Cardiac muscle cell (in vitro differentiated cells and primary cell): ENCODE results near the gene GPR150. TPM values are rescaled to one million over a fixed set of nuclear protein-coding genes. Genes with fewer than 3 reads are reported as not detected.
A peak's percentile ranks its signal among the peaks of the same experiment; 100 is the strongest.
"Not testable (repeated sequence)": the region's sequence is repeated elsewhere in the genome, so short reads cannot be mapped to it uniquely, and the experiment has no call there.

Experiments
- DNase-seq, 2 donors: peaks; one replicate each; pipeline versions ENCODE4 v3.0.0 to v3.0.0-alpha.2; 2010 to 2017; ENCODE audit warnings: low read depth in 1 of 2, low spot score in 1 of 2
- H3K27ac ChIP-seq: fragments of 200-600 bp; sonication (generic); 2 replicates; pipeline ENCODE4 v1.5.1; 2016
- H3K27me3 ChIP-seq: fragments of 200-600 bp; sonication (generic); 2 replicates; pipeline ENCODE4 v1.6.0; 2016; ENCODE audit warnings: control low read depth
- H3K36me3 ChIP-seq: fragments of 200-600 bp; sonication (generic); 2 replicates; pipeline ENCODE4 v1.5.1; 2016; ENCODE audit warnings: control low read depth
- H3K4me1 ChIP-seq: fragments of 200-600 bp; sonication (generic); 2 replicates; pipeline ENCODE4 v1.8.1; 2017; ENCODE audit warnings: low read depth, mild to moderate bottlenecking, mixed run types
- H3K4me3 ChIP-seq: fragments of 200-600 bp; sonication (generic); 2 replicates; pipeline ENCODE4 v1.5.1; 2016; ENCODE audit warnings: mild to moderate bottlenecking
- H3K9me3 ChIP-seq: fragments of 200-600 bp; sonication (generic); 2 replicates; pipeline ENCODE4 v1.5.1; 2017; ENCODE audit warnings: low read depth, mild to moderate bottlenecking, control low read depth
- polyA plus RNA-seq: library from polyadenylated mRNA; unstranded; fragments of >200 nt; fragmentation: Nextera tagmentation; extraction: Ambion mirVana; gene quantifications from 2 replicates; pipeline ENCODE4 v1.2.1, GENCODE V29; 2016
- total RNA-seq: library from RNA; depleted of rRNA; stranded (reverse); fragments of >200 nt; gene quantifications from 2 replicates; pipeline ENCODE4 v1.2.3, GENCODE V29; 2016
- TF ChIP-seq, protein P1 (sequence below): IDR thresholded peaks from 2 replicates; pipeline ENCODE4 v1.5.1; 2012; ENCODE audit warnings: low read depth, mild to moderate bottlenecking, low read length

GPR150 gene
- total and polyA plus RNA-seq, 2 experiments from 2014 or later, result 0.39 to 0.57 TPM

DNA sequence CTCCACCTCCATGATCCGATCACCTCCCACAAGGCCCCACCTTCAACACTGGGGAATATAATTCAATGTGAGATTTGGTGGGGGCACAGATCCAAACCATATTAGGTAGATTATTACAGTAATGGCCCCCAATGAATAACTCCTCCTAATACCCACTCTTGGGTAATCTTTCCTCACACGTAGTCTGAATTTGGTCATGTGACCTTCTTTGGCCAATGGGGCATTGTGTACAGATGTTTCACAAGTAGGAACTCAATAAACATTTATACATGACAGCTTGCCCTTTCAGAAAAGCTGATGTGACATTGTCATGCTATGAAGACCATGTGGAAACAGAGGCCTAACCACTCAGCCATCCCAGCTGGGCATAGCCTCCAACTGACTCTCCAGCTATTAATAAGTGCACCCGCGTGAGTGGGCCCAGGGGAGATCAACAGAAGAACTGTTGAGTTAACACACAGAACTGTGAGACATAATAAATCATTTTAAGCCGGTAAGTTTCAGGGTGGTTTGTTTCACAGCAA is 10.6 kb downstream of the GPR150 start:
- Histone ChIP-seq H3K4me3 (no peak overlapping the region), H3K27ac (no peak overlapping the region), H3K36me3 (no peaks in the 10 kb centered on the region), H3K9me3 (no peaks in the 10 kb centered on the region), H3K4me1 (no peaks in the 10 kb centered on the region), H3K27me3 (no peaks in the 10 kb centered on the region)
- DNase-seq, result no peak
- TF ChIP-seq, protein P1, sequence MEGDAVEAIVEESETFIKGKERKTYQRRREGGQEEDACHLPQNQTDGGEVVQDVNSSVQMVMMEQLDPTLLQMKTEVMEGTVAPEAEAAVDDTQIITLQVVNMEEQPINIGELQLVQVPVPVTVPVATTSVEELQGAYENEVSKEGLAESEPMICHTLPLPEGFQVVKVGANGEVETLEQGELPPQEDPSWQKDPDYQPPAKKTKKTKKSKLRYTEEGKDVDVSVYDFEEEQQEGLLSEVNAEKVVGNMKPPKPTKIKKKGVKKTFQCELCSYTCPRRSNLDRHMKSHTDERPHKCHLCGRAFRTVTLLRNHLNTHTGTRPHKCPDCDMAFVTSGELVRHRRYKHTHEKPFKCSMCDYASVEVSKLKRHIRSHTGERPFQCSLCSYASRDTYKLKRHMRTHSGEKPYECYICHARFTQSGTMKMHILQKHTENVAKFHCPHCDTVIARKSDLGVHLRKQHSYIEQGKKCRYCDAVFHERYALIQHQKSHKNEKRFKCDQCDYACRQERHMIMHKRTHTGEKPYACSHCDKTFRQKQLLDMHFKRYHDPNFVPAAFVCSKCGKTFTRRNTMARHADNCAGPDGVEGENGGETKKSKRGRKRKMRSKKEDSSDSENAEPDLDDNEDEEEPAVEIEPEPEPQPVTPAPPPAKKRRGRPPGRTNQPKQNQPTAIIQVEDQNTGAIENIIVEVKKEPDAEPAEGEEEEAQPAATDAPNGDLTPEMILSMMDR, result no peak

DNA sequence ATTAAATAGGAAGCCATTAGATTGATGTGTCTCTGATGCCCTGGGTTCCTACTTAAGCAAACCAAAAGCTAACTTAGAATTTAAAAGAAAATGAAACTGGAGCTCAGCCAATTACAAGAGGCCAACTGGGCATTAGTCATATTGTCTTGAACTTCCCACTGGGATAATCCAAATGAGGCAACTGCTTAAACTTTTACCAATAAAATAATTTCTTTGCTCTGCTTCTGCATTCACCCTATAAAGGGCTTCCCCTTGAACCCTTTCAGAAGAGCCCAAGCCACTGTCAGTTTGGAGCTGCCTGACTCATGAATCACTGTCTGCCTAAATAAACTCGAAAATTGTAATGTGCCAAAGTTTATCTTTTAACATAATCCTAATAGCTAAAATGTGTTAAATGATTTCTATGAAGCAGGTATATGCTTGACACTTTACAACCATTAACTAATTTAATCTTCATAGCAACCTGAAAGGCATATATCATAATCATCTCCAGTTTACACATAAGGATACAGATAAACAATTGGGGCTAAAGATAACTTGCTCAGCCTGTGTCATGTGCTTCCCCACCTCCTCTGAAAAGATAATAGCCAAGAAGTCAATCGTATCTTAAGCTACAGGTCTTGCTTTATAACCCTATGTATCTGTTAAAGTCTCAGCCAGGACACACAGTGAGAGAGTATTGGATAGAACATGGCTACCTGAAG is 11.5 kb downstream of the GPR150 start:
- Histone ChIP-seq H3K27ac (no peak overlapping the region), H3K4me1 (no peaks in the 10 kb centered on the region), H3K9me3 (no peaks in the 10 kb centered on the region), H3K4me3 (no peak overlapping the region), H3K27me3 (no peaks in the 10 kb centered on the region), H3K36me3 (no peaks in the 10 kb centered on the region)
- TF ChIP-seq, protein P1, result no peak
- peak in 1 of 2 donors; percentile 83 for DNase-seq

DNA sequence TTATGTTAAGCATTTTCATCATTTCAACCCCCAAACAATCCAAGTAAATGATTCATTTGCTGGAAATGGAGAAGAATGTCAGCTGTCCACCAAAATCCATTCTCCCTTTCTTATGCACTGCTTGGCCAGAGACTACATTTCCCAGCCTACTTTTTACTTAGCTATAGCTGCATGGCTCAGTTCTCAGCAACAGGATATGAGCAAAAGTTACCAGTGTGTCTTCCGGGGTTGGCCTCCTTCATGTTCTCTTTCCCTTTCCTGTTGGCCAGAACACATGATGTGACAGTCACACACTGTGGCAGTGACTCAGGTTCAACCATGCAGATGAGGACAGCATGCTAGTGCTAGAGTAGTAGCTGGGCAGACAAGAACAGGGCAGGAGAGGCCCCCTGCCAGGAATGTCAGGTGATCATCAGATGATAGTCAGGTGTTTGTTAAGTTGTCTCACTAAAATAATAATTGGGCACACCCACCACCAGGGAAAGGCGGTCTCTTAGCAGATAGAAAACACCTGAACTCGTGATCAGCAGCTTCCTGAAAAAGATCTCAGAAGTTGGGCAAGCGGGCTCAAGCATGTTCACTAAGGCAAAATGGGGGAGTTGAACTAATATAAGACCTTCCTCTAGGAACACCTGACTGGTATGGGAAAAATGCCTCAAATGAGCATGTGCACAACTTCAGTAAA is 12.2 kb downstream of the GPR150 start:
- TF ChIP-seq, protein P1, result no peak
- DNase-seq, result peak in 1 of 2 donors; percentile 45
- no peak overlapping the region for H3K27ac ChIP-seq

DNA sequence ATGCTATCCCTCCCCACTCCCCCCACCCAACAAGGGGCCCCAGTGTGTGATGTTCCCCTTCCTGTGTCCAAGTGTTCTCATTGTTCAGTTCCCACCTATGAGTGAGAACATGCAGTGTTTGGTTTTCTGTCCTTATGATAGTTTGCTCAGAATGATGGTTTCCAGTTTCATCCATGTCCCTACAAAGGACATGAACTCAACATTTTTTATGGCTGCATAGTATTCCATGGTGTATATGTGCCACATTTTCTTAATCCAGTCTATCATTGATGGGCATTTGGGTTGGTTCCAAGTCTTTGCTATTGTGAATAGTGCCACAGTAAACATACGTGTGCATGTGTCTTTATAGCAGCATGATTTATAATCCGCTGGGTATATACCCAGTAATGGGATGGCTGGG is 13.1 kb downstream of the GPR150 start:
- H3K36me3 ChIP-seq, DNase-seq: not testable (repeated sequence)

More for the DNA sequence above, 12.2 kb downstream of the GPR150 start:
- Histone ChIP-seq H3K4me1 (no peaks in the 10 kb centered on the region), H3K9me3 (no peaks in the 10 kb centered on the region), H3K36me3 (no peaks in the 10 kb centered on the region), H3K4me3 (no peak overlapping the region), H3K27me3 (no peaks in the 10 kb centered on the region)

DNA sequence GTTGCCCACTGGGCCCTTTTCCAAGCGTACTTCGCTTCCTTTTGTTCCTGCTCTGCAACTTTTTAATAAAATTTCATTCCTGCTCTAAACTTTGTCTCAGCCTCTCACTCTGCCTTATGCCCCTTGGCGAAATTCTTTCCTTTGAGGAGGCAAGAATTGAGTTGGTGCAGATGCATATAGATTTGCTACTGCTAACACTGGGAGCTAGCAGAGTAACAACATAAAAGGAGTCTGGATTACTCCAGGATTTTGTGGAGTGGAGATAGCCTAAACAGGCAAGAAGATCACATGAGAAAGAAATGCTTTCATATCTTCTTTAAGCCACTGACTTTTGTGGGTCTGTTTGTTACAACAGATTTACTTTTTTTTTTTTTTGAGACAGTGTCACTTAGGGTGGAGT is 13.8 kb downstream of the GPR150 start:
- TF ChIP-seq, protein P1, result no peak
- Histone ChIP-seq H3K9me3 (no peaks in the 10 kb centered on the region), H3K27ac (no peak overlapping the region), H3K36me3 (no peaks in the 10 kb centered on the region), H3K27me3 (no peaks in the 10 kb centered on the region), H3K4me1 (no peaks in the 10 kb centered on the region), H3K4me3 (no peak overlapping the region)
- no peak for DNase-seq

More for the DNA sequence above, 13.1 kb downstream of the GPR150 start:
- not testable (repeated sequence) for H3K27ac ChIP-seq, H3K9me3 ChIP-seq, H3K4me1 ChIP-seq, H3K27me3 ChIP-seq, H3K4me3 ChIP-seq

DNA sequence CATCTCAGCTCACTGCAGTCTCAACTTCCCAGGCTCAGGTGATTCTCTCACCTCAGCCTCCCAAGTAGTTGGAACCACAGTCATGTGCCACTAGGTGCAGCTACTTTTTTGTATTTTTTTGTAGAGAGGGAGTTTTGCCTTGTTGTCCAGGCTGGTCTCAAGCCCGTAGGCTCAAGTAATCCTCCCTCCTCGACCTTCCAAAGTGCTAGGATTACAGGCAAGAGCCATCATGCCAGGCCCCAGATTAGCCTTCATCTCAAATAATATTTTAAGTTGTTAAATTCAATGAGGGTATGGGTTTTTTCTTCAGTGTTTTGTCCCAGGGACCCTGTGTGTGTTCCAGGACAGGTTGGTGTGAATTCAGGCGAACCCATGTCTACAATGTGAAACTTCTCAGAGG is 14.2 kb downstream of the GPR150 start:
- no peak for DNase-seq
- TF ChIP-seq, protein P1, result no peak
- Histone ChIP-seq H3K4me1 (no peaks in the 10 kb centered on the region), H3K4me3 (no peak overlapping the region), H3K9me3 (no peaks in the 10 kb centered on the region), H3K27ac (no peak overlapping the region), H3K36me3 (no peaks in the 10 kb centered on the region), H3K27me3 (no peaks in the 10 kb centered on the region)
